HEK293 (cell line): ENCODE results near the gene BET1.

Experiments used
- AEBP2 ChIP-seq: fragments of 450-650 bp; formaldehyde crosslinking; IDR thresholded peaks from 2 replicates; pipeline ENCODE4 v1.5.1; 2016; ENCODE audit warnings: missing biosample characterization, missing genetic modification characterization, borderline replicate concordance
- FEZF1 ChIP-seq: fragments of 450-650 bp; formaldehyde crosslinking; IDR thresholded peaks from 2 replicates; pipeline ENCODE4 v1.5.1; 2016; ENCODE audit warnings: missing biosample characterization, missing genetic modification characterization
- SCRT2 ChIP-seq: fragments of 450-650 bp; formaldehyde crosslinking; IDR thresholded peaks from 2 replicates; pipeline ENCODE4 v1.5.1; 2016; ENCODE audit warnings: missing biosample characterization, missing genetic modification characterization
- TCF7L2 ChIP-seq: IDR thresholded peaks from 2 replicates; pipeline ENCODE4 v1.6.1; 2011; ENCODE audit warnings: low read depth, mild to moderate bottlenecking, inconsistent platforms, low read length, moderate library complexity, borderline replicate concordance
- YY1 ChIP-seq: fragments of 450-650 bp; formaldehyde crosslinking; IDR thresholded peaks from 2 replicates; pipeline ENCODE4 v1.5.1; 2018; ENCODE audit warnings: missing biosample characterization, missing genetic modification characterization
- ZNF184 ChIP-seq: fragments of 450-650 bp; IDR thresholded peaks from 2 replicates; pipeline ENCODE4 v1.5.1; 2018; ENCODE audit warnings: missing biosample characterization, mild to moderate bottlenecking, missing genetic modification characterization
- ZNF239 ChIP-seq: fragments of 450-650 bp; formaldehyde crosslinking; IDR thresholded peaks from 2 replicates; pipeline ENCODE4 v1.5.1; 2016; ENCODE audit warnings: missing biosample characterization, missing genetic modification characterization
- ZNF529 ChIP-seq: fragments of 450-650 bp; formaldehyde crosslinking; IDR thresholded peaks from 2 replicates; pipeline ENCODE4 v1.5.1; 2017; ENCODE audit warnings: missing genetic modification characterization, missing biosample characterization; ENCODE audit not compliant: insufficient replicate concordance
- ZNF555 ChIP-seq: fragments of 450-650 bp; formaldehyde crosslinking; conservative IDR thresholded peaks from 2 replicates; pipeline ENCODE4 v1.5.1; 2017; ENCODE audit warnings: missing biosample characterization, mild to moderate bottlenecking, missing genetic modification characterization, inconsistent platforms
- ZNF670 ChIP-seq: fragments of 450-650 bp; formaldehyde crosslinking; IDR thresholded peaks from 2 replicates; pipeline ENCODE4 v1.5.1; 2016; ENCODE audit warnings: missing biosample characterization, missing genetic modification characterization, low read depth
- ZSCAN23 ChIP-seq: fragments of 450-650 bp; formaldehyde crosslinking; IDR thresholded peaks from 2 replicates; pipeline ENCODE4 v1.5.1; 2016; ENCODE audit warnings: missing biosample characterization, missing genetic modification characterization
- ZXDB ChIP-seq: fragments of 450-650 bp; formaldehyde crosslinking; IDR thresholded peaks from 2 replicates; pipeline ENCODE4 v1.5.1; 2016; ENCODE audit warnings: missing biosample characterization, missing genetic modification characterization
- TF ChIP-seq, protein P1 (sequence below): fragments of 450-650 bp; formaldehyde crosslinking; IDR thresholded peaks from 2 replicates; pipeline ENCODE4 v1.5.1; 2016; ENCODE audit warnings: missing biosample characterization, missing genetic modification characterization
- TF ChIP-seq, protein P2 (sequence below): fragments of 450-650 bp; formaldehyde crosslinking; IDR thresholded peaks from 2 replicates; pipeline ENCODE4 v1.5.1; 2016; ENCODE audit warnings: missing biosample characterization, missing genetic modification characterization, borderline replicate concordance

GRCh38 chr7:93943816-93944540 lies 60.2 kb downstream of the BET1 start:
- no peak for TF ChIP-seq TCF7L2
- TF ChIP-seq, protein P1, sequence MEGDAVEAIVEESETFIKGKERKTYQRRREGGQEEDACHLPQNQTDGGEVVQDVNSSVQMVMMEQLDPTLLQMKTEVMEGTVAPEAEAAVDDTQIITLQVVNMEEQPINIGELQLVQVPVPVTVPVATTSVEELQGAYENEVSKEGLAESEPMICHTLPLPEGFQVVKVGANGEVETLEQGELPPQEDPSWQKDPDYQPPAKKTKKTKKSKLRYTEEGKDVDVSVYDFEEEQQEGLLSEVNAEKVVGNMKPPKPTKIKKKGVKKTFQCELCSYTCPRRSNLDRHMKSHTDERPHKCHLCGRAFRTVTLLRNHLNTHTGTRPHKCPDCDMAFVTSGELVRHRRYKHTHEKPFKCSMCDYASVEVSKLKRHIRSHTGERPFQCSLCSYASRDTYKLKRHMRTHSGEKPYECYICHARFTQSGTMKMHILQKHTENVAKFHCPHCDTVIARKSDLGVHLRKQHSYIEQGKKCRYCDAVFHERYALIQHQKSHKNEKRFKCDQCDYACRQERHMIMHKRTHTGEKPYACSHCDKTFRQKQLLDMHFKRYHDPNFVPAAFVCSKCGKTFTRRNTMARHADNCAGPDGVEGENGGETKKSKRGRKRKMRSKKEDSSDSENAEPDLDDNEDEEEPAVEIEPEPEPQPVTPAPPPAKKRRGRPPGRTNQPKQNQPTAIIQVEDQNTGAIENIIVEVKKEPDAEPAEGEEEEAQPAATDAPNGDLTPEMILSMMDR = no peak
- TF ChIP-seq SCRT2 (tag by site-specific recombination) = no peak
- no peak for TF ChIP-seq YY1 (tag by site-specific recombination)
- TF ChIP-seq ZSCAN23 = no peak
- no peak for TF ChIP-seq ZNF670 (tag by site-specific recombination)
- no peak for TF ChIP-seq FEZF1 (tag by site-specific recombination)
- no peak for TF ChIP-seq ZNF529 (tag by site-specific recombination)
- no peak for TF ChIP-seq ZNF555 (tag by site-specific recombination)
- TF ChIP-seq, protein P2, sequence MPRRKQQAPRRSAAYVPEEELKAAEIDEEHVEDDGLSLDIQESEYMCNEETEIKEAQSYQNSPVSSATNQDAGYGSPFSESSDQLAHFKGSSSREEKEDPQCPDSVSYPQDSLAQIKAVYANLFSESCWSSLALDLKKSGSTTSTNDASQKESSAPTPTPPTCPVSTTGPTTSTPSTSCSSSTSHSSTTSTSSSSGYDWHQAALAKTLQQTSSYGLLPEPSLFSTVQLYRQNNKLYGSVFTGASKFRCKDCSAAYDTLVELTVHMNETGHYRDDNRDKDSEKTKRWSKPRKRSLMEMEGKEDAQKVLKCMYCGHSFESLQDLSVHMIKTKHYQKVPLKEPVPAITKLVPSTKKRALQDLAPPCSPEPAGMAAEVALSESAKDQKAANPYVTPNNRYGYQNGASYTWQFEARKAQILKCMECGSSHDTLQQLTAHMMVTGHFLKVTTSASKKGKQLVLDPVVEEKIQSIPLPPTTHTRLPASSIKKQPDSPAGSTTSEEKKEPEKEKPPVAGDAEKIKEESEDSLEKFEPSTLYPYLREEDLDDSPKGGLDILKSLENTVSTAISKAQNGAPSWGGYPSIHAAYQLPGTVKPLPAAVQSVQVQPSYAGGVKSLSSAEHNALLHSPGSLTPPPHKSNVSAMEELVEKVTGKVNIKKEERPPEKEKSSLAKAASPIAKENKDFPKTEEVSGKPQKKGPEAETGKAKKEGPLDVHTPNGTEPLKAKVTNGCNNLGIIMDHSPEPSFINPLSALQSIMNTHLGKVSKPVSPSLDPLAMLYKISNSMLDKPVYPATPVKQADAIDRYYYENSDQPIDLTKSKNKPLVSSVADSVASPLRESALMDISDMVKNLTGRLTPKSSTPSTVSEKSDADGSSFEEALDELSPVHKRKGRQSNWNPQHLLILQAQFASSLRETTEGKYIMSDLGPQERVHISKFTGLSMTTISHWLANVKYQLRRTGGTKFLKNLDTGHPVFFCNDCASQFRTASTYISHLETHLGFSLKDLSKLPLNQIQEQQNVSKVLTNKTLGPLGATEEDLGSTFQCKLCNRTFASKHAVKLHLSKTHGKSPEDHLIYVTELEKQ (tag by site-specific recombination) = no peak
- no peak for TF ChIP-seq ZXDB (tag by site-specific recombination)
- TF ChIP-seq ZNF184 = no peak
- TF ChIP-seq ZNF239 (tag by site-specific recombination) = no peak
- no peak for TF ChIP-seq AEBP2 (tag by site-specific recombination)
